ENCODE measurements around the gene BCL7C.
A peak's percentile ranks its signal among the peaks of the same experiment; 100 is the strongest.

The BCL7C gene

DNA sequence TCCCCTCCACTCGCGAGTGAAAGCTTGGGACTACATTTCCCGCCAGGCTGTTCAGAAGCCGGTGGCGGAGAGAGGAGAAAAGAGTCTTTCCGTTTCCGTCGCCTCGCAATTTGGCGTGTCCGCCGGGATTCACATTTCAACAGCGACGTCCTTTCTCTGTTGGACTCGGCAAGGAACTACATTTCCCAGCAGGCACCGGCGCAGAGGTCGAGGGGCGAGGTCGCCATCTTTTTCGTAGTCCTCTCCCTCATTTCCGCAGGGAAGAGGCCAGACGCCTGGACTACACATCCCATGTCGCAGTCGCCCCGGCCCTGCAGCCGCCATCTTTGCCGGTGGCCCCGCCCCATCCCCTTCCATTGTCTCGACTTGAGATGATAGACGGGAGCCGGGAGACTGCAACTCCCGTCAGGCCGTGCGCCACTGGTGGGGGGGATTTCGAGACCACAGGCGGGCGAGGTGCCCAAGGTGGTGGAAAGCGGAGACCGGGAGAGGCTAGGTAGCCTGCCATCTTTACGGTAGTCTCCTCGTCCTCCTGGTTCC, 28.6 kb upstream of the BCL7C start:
- peak; percentile 98 for DNase-seq (ENCODE audit: low read depth)

GRCh38 chr16:30921748-30922419, 28.0 kb upstream of the BCL7C start:
- DNase-seq (ENCODE audit: low read depth): peak; percentile 64

DNA sequence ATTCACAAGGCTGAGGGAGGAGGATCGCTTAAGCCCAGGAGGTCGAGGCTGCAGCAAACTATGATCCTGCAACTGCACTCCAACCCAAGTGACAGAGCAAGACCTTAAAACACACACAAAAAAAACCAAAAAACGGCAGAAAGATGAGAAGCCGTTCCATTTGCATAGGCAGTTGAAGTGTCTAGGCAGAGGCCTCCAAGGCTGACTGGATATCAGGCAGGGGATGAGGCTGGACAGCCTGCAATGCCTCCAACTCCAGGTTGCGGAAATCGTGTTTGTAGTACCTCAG, 27.5 kb upstream of the BCL7C start:
- no peak for DNase-seq (ENCODE audit: low read depth)

DNA sequence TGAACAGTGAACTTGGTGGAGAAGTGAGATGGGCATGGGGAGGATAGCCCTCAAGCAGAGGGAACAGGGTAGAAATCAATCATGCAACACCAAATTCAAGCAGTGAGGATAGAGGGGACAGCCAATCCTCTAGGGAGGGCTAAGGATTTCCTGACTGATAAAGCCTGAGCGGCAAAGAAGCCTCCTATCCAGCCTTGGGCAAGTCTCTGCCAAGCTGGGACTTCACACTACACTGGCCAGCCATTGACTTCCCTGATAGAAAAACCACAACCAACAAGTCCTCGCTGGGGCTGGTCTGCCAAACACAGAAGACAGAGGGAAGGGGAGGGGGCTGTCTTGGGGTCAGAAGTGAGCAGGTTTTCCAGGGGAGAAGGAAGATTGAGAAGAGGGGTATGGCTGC, 27.0 kb upstream of the BCL7C start:
- no peak for DNase-seq (ENCODE audit: low read depth)

- DNase-seq (ENCODE audit: low read depth): no peak
These were observed 24.7 kb upstream of the BCL7C start for GRCh38 chr16:30918614-30919013.

- DNase-seq (ENCODE audit: low read depth): no peak
These were observed 21.0 kb upstream of the BCL7C start for GRCh38 chr16:30914830-30915229.

GRCh38 chr16:30912794-30913412, 19.0 kb upstream of the BCL7C start:
- no peak for DNase-seq (ENCODE audit: low read depth)

GRCh38 chr16:30910427-30911029, 16.7 kb upstream of the BCL7C start:
- no peak for DNase-seq (ENCODE audit: low read depth)

- no peak for DNase-seq (ENCODE audit: low read depth)
These were observed 13.2 kb upstream of the BCL7C start for GRCh38 chr16:30907064-30907463.

- no peak for DNase-seq (ENCODE audit: low read depth)
These were observed 10.4 kb upstream of the BCL7C start for GRCh38 chr16:30904114-30904780.

- DNase-seq (ENCODE audit: low read depth): no peak
These were observed 9.7 kb upstream of the BCL7C start for GRCh38 chr16:30903596-30903995.

GRCh38 chr16:30903002-30903401, 9.1 kb upstream of the BCL7C start:
- no peak for DNase-seq (ENCODE audit: low read depth)

DNA sequence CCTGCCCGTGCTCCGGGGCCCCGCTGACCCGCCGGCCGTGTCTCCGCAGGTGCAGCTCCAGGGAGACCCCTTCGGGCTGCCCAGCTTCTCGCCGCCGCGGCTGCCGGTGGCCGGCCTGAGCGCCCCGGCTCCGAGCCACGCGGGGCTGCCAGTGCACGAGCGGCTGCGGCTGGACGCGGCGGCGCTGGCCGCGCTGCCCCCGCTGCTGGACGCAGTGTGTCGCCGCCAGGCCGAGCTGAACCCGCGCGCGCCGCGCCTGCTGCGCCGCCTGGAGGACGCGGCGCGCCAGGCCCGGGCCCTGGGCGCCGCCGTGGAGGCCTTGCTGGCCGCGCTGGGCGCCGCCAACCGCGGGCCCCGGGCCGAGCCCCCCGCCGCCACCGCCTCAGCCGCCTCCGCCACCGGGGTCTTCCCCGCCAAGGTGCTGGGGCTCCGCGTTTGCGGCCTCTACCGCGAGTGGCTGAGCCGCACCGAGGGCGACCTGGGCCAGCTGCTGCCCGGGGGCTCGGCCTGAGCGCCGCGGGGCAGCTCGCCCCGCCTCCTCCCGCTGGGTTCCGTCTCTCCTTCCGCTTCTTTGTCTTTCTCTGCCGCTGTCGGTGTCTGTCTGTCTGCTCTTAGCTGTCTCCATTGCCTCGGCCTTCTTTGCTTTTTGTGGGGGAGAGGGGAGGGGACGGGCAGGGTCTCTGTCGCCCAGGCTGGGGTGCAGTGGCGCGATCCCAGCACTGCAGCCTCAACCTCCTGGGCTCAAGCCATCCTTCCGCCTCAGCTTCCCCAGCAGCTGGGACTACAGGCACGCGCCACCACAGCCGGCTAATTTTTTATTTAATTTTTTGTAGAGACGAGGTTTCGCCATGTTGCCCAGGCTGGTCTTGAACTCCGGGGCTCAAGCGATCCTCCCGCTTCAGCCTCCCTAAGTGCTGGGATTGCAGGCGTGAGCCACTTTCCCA, 8.4 kb upstream of the BCL7C start:
- no peak for DNase-seq (ENCODE audit: low read depth)

DNA sequence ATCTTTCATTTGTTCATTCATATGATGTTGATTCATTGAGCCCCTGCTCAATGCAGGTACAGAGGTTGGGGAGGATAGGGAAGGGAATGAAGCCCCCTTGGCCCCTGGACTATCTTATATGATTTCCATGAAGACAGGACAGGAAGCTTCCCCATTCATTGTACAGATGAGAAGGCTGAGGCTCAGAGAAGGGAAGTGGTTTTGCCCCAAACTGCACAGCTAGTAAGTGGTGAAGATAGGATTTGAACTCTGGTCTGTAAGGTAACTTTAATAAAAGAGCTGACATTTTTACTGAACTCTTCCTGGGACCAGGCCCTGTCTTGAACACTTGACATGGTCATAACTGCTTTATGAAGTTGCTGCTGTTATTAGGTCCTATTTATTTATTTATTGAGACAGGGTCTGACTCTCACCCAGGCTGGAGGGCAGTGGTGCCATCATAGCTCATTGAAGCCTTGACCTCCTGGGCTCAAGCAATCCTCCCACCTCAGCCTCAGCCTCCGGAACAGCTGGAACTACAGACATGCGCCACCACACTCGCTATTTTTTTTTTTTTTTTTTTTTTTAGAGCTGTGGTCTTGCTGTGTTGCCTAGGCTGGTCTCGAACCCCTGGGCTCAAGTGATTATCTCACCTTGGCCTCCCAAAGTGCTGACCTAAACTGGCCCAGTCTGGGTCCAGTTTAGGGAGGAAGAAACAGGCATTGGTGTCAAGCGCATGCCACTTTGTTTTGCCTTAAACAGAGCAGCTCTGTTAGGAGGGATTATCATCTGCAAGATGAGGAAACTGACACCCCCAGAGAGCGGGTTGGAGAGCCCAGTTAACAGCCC, 7.5 kb upstream of the BCL7C start:
- DNase-seq (ENCODE audit: low read depth): no peak

GRCh38 chr16:30900588-30900987, 6.7 kb upstream of the BCL7C start:
- DNase-seq (ENCODE audit: low read depth): no peak

GRCh38 chr16:30899794-30900193, 5.9 kb upstream of the BCL7C start:
- no peak for DNase-seq (ENCODE audit: low read depth)

- no peak for DNase-seq (ENCODE audit: low read depth)
These were observed 3.2 kb upstream of the BCL7C start for GRCh38 chr16:30896889-30897733.

DNA sequence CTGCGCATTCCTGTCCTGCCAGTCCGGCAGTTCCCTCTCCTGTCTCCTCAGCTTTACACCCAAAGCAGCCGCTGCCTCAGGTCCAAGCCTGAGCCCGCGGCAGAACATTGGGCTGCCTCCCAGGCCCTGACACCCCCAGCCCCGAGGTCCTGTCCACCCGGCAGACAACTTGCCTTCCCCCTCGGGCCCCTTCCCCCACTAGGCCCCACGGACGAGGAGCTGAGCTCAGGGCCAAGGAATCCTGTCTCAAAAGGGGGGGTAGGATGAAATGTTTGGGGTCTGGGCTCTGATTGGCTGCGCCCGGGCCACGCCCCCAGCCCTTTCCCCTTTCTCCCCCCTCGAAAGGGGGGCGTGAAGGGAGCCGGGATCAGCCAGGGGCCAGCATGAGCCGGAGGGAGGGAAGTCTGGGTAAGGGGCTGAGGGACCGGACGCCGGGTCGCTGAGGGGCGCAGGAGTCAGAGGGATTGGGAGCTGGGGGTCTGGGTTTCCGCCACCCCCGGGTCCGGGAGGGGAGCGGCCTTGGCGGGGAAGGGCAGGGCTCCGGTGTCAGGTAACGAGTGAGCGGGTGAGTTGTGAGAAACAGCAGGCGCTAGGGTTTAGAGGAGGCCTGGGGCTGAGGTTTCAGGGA, 2.5 kb upstream of the BCL7C start, which contains the start of gene CTF1:
TSS of gene CTF1 (plus strand) at position 354 of the 628 bp plus-strand sequence. CDS start at position 384, 30 bp downstream.
- no peak for DNase-seq (ENCODE audit: low read depth)

- no peak for DNase-seq (ENCODE audit: low read depth)
These were observed 1.9 kb upstream of the BCL7C start for GRCh38 chr16:30895627-30896260.

Data from non-pigmented ciliary epithelial cell (primary cell).